Neural cell (in vitro differentiated cells): ENCODE results near the gene CCDC158.

Experiments used
- CTCF ChIP-seq: fragments of 450-650 bp; IDR thresholded peaks from 2 replicates; pipeline ENCODE4 v1.5.1; 2014; ENCODE audit warnings: antibody characterized with exemption, mild to moderate bottlenecking, moderate library complexity; ENCODE audit not compliant: poor library complexity, severe bottlenecking
- EP300 ChIP-seq: fragments of 450-650 bp; conservative IDR thresholded peaks from 2 replicates; pipeline ENCODE4 v1.6.1; 2014; ENCODE audit warnings: antibody characterized with exemption, mild to moderate bottlenecking, moderate library complexity; ENCODE audit not compliant: poor library complexity, severe bottlenecking
- EZH2 ChIP-seq: fragments of 200-600, 300-800 bp; shearing (Covaris generic), sonication (generic); IDR thresholded peaks from 2 replicates; pipeline ENCODE4 v1.6.1; 2014; ENCODE audit warnings: antibody characterized with exemption, low read length, borderline replicate concordance, mild to moderate bottlenecking; ENCODE audit not compliant: insufficient read depth, poor library complexity, severe bottlenecking
- POLR2AphosphoS5 ChIP-seq: IDR thresholded peaks from 2 replicates; pipeline ENCODE4 v1.6.1; 2012
- RAD21 ChIP-seq: fragments of 450-650 bp; conservative IDR thresholded peaks from 2 replicates; pipeline ENCODE4 v1.6.1; 2014; ENCODE audit warnings: antibody characterized with exemption, mild to moderate bottlenecking, moderate library complexity
- REST ChIP-seq: IDR thresholded peaks from 2 replicates; pipeline ENCODE4 v1.6.1; 2012; ENCODE audit warnings: borderline replicate concordance
- SMC3 ChIP-seq: fragments of 450-650 bp; conservative IDR thresholded peaks from 2 replicates; pipeline ENCODE4 v1.6.1; 2014; ENCODE audit warnings: antibody characterized with exemption, mild to moderate bottlenecking, moderate library complexity; ENCODE audit not compliant: poor library complexity
- TAF1 ChIP-seq: IDR thresholded peaks from 2 replicates; pipeline ENCODE4 v1.6.1; 2012; ENCODE audit warnings: low read depth

GRCh38 chr4:76470532-76470931, 49.6 kb upstream of the CCDC158 start:
- TF ChIP-seq RAD21 (no peak), CTCF (no peak), EP300 (no peak), REST (no peak), POLR2AphosphoS5 (no peak), SMC3 (no peak), TAF1 (no peak), EZH2 (no peak)
